Posterior cingulate gyrus (tissue), 11 donors: Measurements from ENCODE around the gene LRTM2.

Experiments used
- DNase-seq, 10 donors: peaks; one replicate each; pipeline versions ENCODE4 v3.0.0 to v3.0.0-alpha.2; 2020 to 2021; ENCODE audit warnings: mixed read lengths in 3 of 10
- intact Hi-C: fragments of 100-400 bp; cut with DNase I; formaldehyde crosslinking; loops from one replicate; pipeline ENCODE4 v1.15.1; 2023

Gene LRTM2

GRCh38 chr12:1826867-1827705 is 6.7 kb downstream of the LRTM2 start:
- peak in 4 of 10 donors; percentile 17 to 81 (median 73) for DNase-seq
- intact Hi-C loops: no loop called here

DNA sequence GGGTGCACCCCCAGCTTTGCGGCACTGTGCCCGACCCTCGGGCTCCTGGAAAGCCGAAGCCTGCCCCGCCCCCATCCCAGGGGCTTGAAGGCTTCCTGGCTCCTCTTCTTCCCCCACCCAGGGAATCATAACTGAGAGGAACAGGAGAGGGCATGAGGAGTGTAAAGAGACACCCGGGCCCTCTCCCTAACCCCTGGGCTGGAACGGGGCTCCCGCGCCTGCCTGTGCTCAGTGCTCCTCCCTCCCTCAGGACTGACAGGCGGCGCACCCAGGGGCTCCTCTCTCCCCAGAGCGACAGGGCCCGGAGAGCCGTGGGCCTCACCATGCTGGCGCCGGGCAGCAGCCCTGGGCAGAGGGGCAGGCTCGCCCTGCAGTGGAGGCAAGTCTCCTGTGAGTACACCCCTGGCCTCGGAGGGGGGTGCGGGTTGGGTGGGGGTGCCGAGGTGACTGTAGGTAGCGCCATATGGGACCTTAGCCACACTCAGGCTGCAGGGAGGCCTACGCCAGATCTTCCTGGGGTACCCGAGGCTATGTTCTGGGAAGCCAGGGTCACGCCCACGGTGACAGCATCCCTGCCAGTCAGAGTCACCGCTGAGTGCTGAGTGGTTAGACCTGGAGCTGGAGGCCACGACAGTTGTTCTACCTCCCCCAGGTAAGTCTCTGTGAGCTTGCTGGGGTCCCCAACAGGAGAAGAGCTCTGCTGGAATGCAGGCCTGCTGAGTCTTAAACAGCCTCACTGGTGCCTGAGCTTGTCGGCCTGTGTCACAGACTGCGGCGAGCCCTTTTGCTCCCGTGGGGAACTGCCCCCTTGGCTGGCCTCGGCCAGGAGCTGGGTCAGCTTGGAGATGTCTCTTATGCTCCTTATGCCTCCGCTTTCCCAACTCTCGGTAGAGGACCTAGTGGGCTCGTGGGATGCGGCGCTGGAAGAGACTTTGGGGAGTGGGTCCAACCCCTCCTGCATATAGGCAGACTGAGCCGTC is 7.8 kb downstream of the LRTM2 start:
- peak in 4 of 10 donors; percentile 24 to 78 (median 66) for DNase-seq
- intact Hi-C loops: no loop called here

DNA sequence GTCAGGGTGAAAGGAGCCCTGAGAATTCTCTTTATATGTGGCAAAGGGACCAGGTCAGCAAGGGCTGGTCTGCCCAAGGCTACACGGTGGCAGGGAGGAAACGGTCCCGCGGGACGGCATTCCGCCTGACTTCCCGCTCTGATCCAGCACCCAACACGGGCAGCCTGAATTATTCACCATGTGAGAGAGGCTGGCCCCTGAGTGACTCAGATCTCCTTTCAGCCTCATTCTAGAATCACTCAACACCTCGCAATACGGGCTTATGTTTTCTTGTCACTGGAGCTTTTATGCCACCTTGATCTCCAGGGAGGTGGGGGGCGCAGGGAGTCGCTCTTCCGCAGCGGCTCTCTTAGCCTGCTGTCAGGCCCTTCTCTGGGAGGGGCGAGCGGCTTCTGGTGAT is 8.5 kb downstream of the LRTM2 start:
- intact Hi-C loops: no loop called here
- peak in 4 of 10 donors; percentile 29 to 82 (median 76) for DNase-seq

- DNase-seq: peak in 4 of 10 donors; percentile 14 to 74 (median 72)
- intact Hi-C loops: no loop called here
Measured at GRCh38 chr12:1829306-1829900, 9.0 kb downstream of the LRTM2 start.

- intact Hi-C loops: no loop called here
Measured at GRCh38 chr12:1830401-1830845, 10.1 kb downstream of the LRTM2 start.

GRCh38 chr12:1830981-1831963 is 10.9 kb downstream of the LRTM2 start:
- intact Hi-C loops: no loop called here
- DNase-seq: peak in 5 of 10 donors; percentile 2 to 84 (median 78)

More at GRCh38 chr12:1830401-1830845, 10.1 kb downstream of the LRTM2 start:
- DNase-seq: peak in 4 of 10 donors; percentile 3 to 52 (median 33)

- peak in 4 of 10 donors; percentile 24 to 76 (median 70) for DNase-seq
Measured at GRCh38 chr12:1832801-1833595, 12.6 kb downstream of the LRTM2 start.

DNA sequence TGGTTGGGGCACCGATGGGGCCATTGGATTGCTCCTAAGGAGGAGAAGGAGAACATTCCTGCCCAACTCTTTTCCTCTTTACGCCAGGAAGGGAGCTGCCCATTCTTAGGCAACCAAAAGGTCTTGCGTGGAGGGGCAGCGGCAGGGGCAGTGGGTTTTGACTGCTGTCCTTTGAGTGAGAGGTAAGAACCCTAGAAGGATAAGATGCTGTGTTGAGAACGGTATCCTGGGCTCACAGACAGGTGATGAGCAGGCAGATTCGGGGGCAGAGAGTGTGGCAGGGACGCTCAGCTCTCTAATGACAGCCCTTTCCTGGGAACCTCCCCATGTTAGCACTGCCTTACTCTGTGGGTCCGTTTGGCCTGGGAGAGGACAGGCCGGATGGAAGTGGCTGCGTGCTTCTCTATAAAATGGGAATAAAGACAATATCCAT is 13.2 kb downstream of the LRTM2 start:
- peak in 3 of 10 donors; percentile 64 to 70 (median 66) for DNase-seq
- intact Hi-C loops: no loop called here

More at GRCh38 chr12:1832801-1833595, 12.6 kb downstream of the LRTM2 start:
- intact Hi-C loops: no loop called here

DNA sequence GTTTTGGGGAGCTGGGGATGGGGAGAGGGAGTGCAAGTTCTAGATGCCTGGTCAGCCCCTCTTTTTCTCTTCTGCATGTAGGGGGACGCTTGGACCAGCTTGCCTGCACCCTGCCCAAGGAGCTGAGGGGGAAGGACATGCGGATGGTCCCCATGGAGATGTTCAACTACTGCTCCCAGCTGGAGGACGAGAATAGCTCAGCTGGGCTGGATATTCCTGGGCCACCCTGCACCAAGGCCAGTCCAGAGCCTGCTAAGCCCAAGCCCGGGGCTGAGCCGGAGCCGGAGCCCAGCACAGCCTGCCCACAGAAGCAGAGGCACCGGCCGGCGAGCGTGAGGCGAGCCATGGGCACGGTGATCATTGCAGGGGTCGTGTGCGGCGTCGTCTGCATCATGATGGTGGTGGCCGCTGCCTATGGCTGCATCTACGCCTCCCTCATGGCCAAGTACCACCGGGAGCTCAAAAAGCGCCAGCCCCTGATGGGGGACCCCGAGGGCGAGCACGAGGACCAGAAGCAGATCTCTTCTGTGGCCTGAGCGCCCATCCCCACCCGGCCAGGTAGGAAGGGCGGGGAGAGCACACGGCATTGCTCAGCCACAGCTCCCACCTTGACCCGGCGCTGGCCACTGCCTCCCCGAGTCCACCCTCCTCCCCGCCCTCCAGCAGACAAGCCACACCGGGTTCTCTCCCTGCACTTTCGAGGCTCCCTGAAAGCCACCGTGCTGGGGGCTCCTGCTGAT is 14.0 kb downstream of the LRTM2 start:
- DNase-seq: peak in 6 of 10 donors; percentile 38 to 90 (median 65)
- intact Hi-C loops: no loop called here

- peak in 3 of 10 donors; percentile 72 to 82 (median 72) for DNase-seq
- intact Hi-C loops: no loop called here
Measured at GRCh38 chr12:1835211-1836131, 15.1 kb downstream of the LRTM2 start.

- intact Hi-C loops: no loop called here
- peak in 1 of 10 donors; percentile 76 for DNase-seq
Measured at GRCh38 chr12:1836241-1836803, 16.0 kb downstream of the LRTM2 start.

GRCh38 chr12:1836854-1837421 is 16.6 kb downstream of the LRTM2 start:
- peak in 9 of 10 donors; percentile 67 to 96 (median 79) for DNase-seq
- intact Hi-C loops: no loop called here

GRCh38 chr12:1837541-1838204 is 17.3 kb downstream of the LRTM2 start:
- intact Hi-C loops: no loop called here
- DNase-seq: peak in 4 of 10 donors; percentile 19 to 81 (median 44)

- intact Hi-C loops: no loop called here
- DNase-seq: peak in 8 of 10 donors; percentile 60 to 95 (median 74)
Measured at GRCh38 chr12:1838205-1838993, 18.0 kb downstream of the LRTM2 start.
